Colonic mucosa (tissue), 4 donors: Measurements from ENCODE around the gene GLS2. TPM values are rescaled to one million over a fixed set of nuclear protein-coding genes. Genes with fewer than 3 reads are reported as not detected.

ENCODE experiments used
- DNase-seq: peaks from one replicate; pipeline ENCODE4 v3.0.0-alpha.2; 2020
- H3K27ac ChIP-seq: fragments of 200-600 bp; one replicate; pipeline ENCODE4 v1.8.0; 2021
- H3K27me3 ChIP-seq: fragments of 200-600 bp; one replicate; pipeline ENCODE4 v1.8.0; 2021
- H3K36me3 ChIP-seq: fragments of 200-600 bp; one replicate; pipeline ENCODE4 v1.8.0; 2021
- H3K4me1 ChIP-seq: fragments of 200-600 bp; one replicate; pipeline ENCODE4 v1.8.0; 2021; ENCODE audit warnings: mild to moderate bottlenecking
- H3K4me3 ChIP-seq: fragments of 200-600 bp; one replicate; pipeline ENCODE4 v1.8.0; 2021
- H3K9ac ChIP-seq, 2 donors: one replicate each; pipeline ENCODE4 v1.7.0; 2013; ENCODE audit warnings: control low read depth in 2 of 2, low read depth in 2 of 2, low read length in 2 of 2
- H3K9me3 ChIP-seq: fragments of 200-600 bp; one replicate; pipeline ENCODE4 v1.8.0; 2021
- intact Hi-C: fragments of 100-400 bp; cut with DNase I; formaldehyde crosslinking; loops from one replicate; pipeline ENCODE4 v1.14.1; 2022
- total RNA-seq, 2 donors: library from RNA; stranded (reverse); fragmentation: NEBNext Ultra II Directional in 1 of 2; extraction: Animal tissue kit (Norgen Biotek cat#: 25700) in 1 of 2; gene quantifications; one replicate each; pipeline ENCODE4 v1.2.1, GENCODE V29; 2021
- TF ChIP-seq, protein P1 (sequence below): fragments of 200-600 bp; IDR thresholded peaks from one replicate; pipeline ENCODE4 v1.8.0; 2022; ENCODE audit warnings: antibody characterized with exemption, mild to moderate bottlenecking
- donor health status: healthy.
- donor health status: DM: no; HTN: no; CAD: no.
- donor health status: DM: no; HTN: no; CAD: no.

Gene GLS2
- total RNA-seq, 2 donors from 2014 or later, result 1.7 to 3.0 TPM

DNA sequence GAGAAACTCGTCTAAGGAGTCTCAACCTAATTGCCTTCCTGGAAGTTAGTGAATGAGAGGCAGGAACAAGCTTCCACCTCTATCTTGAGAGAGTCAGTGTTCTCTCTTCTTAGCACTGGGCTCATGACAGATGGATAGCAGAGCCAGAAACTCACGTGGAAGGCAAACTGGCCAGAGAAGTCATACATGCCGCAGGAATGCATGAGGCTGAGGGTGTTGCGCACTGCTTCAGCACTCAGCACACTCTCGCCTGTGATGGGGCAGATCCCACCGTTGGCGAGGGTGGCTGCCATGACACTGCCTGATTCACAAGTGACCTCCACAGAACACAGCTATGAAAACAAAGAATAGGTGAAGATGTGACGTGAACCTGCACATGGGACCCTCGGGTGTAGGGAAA lies 13.6 kb downstream of the GLS2 start:
- H3K9ac ChIP-seq, result no peak overlapping the region
- no peak for DNase-seq
- no peaks in the 10 kb centered on the region for H3K9me3 ChIP-seq
- H3K4me3 ChIP-seq, result no peak overlapping the region
- H3K4me1 ChIP-seq, result peaks cover 2% of the 10 kb centered on the region
- H3K36me3 ChIP-seq, result no peaks in the 10 kb centered on the region
- TF ChIP-seq, protein P1, sequence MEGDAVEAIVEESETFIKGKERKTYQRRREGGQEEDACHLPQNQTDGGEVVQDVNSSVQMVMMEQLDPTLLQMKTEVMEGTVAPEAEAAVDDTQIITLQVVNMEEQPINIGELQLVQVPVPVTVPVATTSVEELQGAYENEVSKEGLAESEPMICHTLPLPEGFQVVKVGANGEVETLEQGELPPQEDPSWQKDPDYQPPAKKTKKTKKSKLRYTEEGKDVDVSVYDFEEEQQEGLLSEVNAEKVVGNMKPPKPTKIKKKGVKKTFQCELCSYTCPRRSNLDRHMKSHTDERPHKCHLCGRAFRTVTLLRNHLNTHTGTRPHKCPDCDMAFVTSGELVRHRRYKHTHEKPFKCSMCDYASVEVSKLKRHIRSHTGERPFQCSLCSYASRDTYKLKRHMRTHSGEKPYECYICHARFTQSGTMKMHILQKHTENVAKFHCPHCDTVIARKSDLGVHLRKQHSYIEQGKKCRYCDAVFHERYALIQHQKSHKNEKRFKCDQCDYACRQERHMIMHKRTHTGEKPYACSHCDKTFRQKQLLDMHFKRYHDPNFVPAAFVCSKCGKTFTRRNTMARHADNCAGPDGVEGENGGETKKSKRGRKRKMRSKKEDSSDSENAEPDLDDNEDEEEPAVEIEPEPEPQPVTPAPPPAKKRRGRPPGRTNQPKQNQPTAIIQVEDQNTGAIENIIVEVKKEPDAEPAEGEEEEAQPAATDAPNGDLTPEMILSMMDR, result no peak
- H3K27ac ChIP-seq, result no peak overlapping the region
- no peaks in the 10 kb centered on the region for H3K27me3 ChIP-seq
- intact Hi-C loops, result no loop called here

DNA sequence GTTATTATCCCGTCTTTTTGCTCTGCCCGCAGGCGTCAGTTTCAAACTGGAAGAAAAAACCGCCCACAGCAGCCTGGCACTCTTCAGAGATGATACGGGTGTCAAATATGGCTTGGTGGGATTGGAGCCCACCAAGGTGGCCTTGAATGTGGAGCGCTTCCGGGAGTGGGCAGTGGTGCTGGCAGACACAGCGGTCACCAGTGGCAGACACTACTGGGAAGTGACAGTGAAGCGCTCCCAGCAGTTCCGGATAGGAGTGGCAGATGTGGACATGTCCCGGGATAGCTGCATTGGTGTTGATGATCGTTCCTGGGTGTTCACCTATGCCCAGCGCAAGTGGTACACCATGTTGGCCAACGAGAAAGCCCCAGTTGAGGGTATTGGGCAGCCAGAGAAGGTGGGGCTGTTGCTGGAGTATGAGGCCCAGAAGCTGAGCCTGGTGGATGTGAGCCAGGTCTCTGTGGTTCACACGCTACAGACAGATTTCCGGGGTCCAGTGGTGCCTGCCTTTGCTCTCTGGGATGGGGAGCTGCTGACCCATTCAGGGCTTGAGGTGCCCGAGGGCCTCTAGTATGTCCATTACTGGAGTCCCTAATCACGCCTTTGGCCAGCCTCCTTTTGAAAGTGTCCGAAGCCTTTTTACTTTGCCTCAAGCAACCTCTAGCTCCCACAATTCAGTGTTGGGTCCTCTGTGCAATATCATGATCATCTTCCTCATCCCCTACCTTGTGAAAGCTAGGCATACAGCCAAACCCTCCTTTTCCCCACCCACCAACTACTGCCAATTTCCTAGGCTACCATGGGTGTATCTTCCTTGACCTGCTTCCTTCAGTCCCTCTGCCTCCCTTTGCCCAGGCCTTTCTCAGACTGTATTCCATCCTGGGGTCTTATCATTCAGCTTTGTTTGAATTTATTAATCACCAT lies 18.7 kb downstream of the GLS2 start:
- Histone ChIP-seq H3K27ac (peak overlapping the region; percentile 87), H3K36me3 (no peaks in the 10 kb centered on the region), H3K27me3 (no peaks in the 10 kb centered on the region), H3K4me3 (peak overlapping the region; percentile 90), H3K9me3 (no peaks in the 10 kb centered on the region), H3K4me1 (peaks cover 5% of the 10 kb centered on the region), H3K9ac (peak overlapping the region; percentile 75 to 93)
- intact Hi-C loops, result no loop called here
- peak; percentile 42 for DNase-seq
- TF ChIP-seq, protein P1, result no peak

DNA sequence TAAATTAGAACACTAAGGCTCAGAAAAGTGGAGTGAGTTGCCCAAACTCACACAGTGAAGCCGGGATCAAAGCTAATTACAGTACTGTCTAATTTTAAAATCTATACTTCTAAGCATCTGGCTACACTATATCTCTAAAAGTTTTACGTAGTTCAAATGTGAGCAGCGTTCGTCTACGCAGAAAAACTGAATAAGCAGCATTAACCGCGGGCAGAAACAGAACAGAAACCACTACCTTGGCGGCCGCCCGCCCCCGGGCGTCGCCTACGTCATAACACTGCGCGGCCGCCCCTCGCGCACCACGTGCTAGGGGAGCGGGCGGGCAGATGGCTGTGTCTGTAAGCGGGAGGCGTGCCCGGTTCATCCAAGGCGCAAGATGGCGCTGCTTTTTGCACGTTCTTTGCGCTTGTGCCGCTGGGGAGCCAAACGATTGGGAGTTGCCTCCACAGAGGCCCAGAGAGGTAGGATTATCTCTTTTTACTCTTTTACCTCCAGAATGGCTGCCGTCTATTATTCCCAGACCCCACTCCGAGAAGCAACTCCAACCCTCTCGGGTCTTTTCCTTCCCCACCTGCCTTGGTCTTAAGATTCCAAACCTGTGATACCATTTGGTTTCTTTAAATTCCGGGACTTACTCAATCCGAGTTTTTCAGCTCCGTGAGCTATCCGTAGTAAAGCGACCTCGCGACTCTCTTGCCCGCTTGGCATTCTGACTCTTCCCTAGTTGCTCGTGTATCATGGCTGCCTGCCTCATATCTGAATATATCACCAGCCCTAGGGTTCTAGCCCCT lies 19.6 kb downstream of the GLS2 start, which contains the start of gene SPRYD4:
TSS of gene SPRYD4 (plus strand) at position 363 of the 791 bp plus-strand sequence. CDS start at position 377, 14 bp downstream.
- Histone ChIP-seq H3K4me3 (peak within 1 kb of the TSS; percentile 90), H3K27me3 (no peaks in the 10 kb centered on the region), H3K36me3 (no peaks in the 10 kb centered on the region), H3K9me3 (no peaks in the 10 kb centered on the region), H3K27ac (peak within 1 kb of the TSS; percentile 87), H3K9ac (peak within 1 kb of the TSS; percentile 75 to 93), H3K4me1 (peaks cover 5% of the 10 kb centered on the region)
- intact Hi-C loops, result no loop called here
- TF ChIP-seq, protein P1, result peak; percentile 25
- DNase-seq, result peak; percentile 94

DNA sequence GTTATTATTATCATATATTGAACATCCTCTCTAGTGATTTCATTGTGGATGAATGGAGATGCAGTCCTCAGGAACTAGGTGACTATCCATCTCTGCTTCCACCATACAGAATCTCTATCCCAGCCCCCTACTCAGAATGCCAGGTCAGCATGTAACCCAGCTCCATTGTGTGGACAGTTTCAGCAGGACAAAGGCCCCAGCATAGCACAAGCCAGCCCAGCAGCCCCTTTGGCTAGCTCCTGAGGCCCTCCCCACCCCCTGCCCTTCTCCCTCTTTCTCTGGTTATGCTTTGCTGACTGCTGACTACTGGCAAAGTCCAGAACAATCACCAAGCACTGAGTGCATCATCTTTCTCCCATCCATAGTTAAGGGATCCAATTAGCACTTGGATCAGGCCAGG lies 25.4 kb downstream of the GLS2 start:
- TF ChIP-seq, protein P1, result no peak

More for the DNA sequence above, 25.4 kb downstream of the GLS2 start:
- Histone ChIP-seq H3K9me3 (no peaks in the 10 kb centered on the region), H3K27me3 (no peaks in the 10 kb centered on the region), H3K36me3 (no peaks in the 10 kb centered on the region), H3K27ac (no peak overlapping the region), H3K4me3 (no peak overlapping the region), H3K9ac (no peak overlapping the region), H3K4me1 (no peaks in the 10 kb centered on the region)
- no peak for DNase-seq
- intact Hi-C loops, result loop anchor here (5.0 kb wide), 1 partner anchor 270 kb away; no protein-coding TSS in a partner anchor
